K562 (cell line): Measurements from ENCODE around the gene BMP4. TPM values are rescaled to one million over a fixed set of nuclear protein-coding genes. Genes with fewer than 3 reads are reported as not detected.

ENCODE experiments used
- ATAC-seq: fragments of 200-7000 bp; cut with Tn5 transposase; 3 replicates; pipeline ENCODE4 v1.9.1; 2020; ENCODE audit warnings: moderate library complexity
- BruUV-seq: library from RNA; stranded (reverse); fragments of 400-500 nt; replicated peaks from 2 replicates; lab custom pipeline; 2021; lab: Mats Ljungman, UMichigan
- CTCF ChIA-PET: fragments of 300-600 bp; formaldehyde crosslinking; extraction: SDS; loops from one replicate; lab custom pipeline; 2021; ENCODE audit warnings: low intra/inter-chr PET ratio; lab: Yijun Ruan, JAX
- POLR2A ChIA-PET: fragments of 300-600, 350-650 bp; sonication (Branson Sonifier 250); formaldehyde crosslinking; extraction: SDS; loops from one replicate; lab custom pipeline; 2021; ENCODE audit warnings: antibody characterized with exemption, inconsistent platforms; lab: Yijun Ruan, JAX
- DNase-seq, 4 experiments: peaks; one replicate each; pipeline versions ENCODE4 v3.0.0 to v3.0.0-alpha.2; 2011 to 2018; ENCODE audit warnings: low spot score in 3 of 4, mixed read lengths in 3 of 4; ENCODE audit errors: extremely low read depth in 1 of 4
- FAIRE-seq: peaks from 2 replicates; lab custom pipeline; 2011; peaks lifted over from hg19 to GRCh38; lab: Jason Lieb, UNC
- H2AFZ ChIP-seq: 2 replicates; pipeline ENCODE4 v1.6.0; 2011; ENCODE audit warnings: low read depth, low read length, control low read depth, inconsistent platforms
- H3K27ac ChIP-seq: fragments of 200-600 bp; 3 replicates; pipeline ENCODE4 v1.8.0; 2011; ENCODE audit warnings: low read depth, mild to moderate bottlenecking, control low read depth, inconsistent platforms, low read length, moderate library complexity, mixed read lengths; ENCODE audit errors: extremely low read depth
- H3K27me3 ChIP-seq, 2 experiments: fragments of 300-600 bp in 1 of 2; 2 replicates in 1 of 2; 3 replicates in 1 of 2; pipeline versions ENCODE4 v1.6.0 to v1.8.0; 2011; ENCODE audit warnings: inconsistent platforms in 2 of 2, low read length in 2 of 2, mild to moderate bottlenecking in 1 of 2, mixed read lengths in 1 of 2, moderate library complexity in 1 of 2; ENCODE audit not compliant: control insufficient read depth in 2 of 2, insufficient read depth in 2 of 2
- H3K36me3 ChIP-seq: fragments of 300-600 bp; 3 replicates; pipeline ENCODE4 v1.8.0; 2011; ENCODE audit warnings: mild to moderate bottlenecking, low read length, inconsistent platforms; ENCODE audit not compliant: control insufficient read depth, insufficient read depth
- H3K4me1 ChIP-seq, 2 experiments: fragments of 200-600 bp in 1 of 2; replicated peaks in 1 of 2; 2 replicates in 1 of 2; 3 replicates in 1 of 2; pipeline versions ENCODE4 v1.5.1 to v1.8.0; 2011; ENCODE audit warnings: inconsistent platforms in 2 of 2, low read length in 2 of 2, mild to moderate bottlenecking in 1 of 2, mixed read lengths in 1 of 2, moderate library complexity in 1 of 2; ENCODE audit not compliant: control insufficient read depth in 2 of 2, insufficient read depth in 2 of 2
- H3K4me2 ChIP-seq: 2 replicates; pipeline ENCODE4 v1.6.1; 2011; ENCODE audit warnings: low read length, control low read depth, inconsistent platforms, mixed read lengths; ENCODE audit not compliant: insufficient read depth
- H3K4me3 ChIP-seq: fragments of 200-600 bp; sonication (generic), shearing (Covaris generic); 2 replicates; pipeline ENCODE4 v1.5.1; 2016; ENCODE audit warnings: control low read depth, inconsistent platforms
- H3K79me2 ChIP-seq: fragments of 200-600 bp; 3 replicates; pipeline ENCODE4 v1.8.0; 2011; ENCODE audit warnings: low read length, inconsistent platforms; ENCODE audit not compliant: control insufficient read depth, insufficient read depth
- H3K9ac ChIP-seq, 2 experiments: 2 replicates each; pipeline versions ENCODE4 v1.6.0 to v1.6.1; 2011; ENCODE audit warnings: low read depth in 2 of 2, low read length in 2 of 2, control low read depth in 1 of 2, inconsistent platforms in 1 of 2, mild to moderate bottlenecking in 1 of 2, mixed read lengths in 1 of 2; ENCODE audit not compliant: insufficient read depth in 1 of 2
- H3K9me1 ChIP-seq: one replicate; pipeline ENCODE4 v1.6.0; 2011; ENCODE audit warnings: inconsistent platforms, mild to moderate bottlenecking, low read length, moderate library complexity; ENCODE audit not compliant: control insufficient read depth, insufficient read depth
- H3K9me3 ChIP-seq: replicated peaks from 2 replicates; pipeline ENCODE4 v1.5.1; 2011; ENCODE audit warnings: low read depth, low read length, inconsistent platforms; ENCODE audit not compliant: control insufficient read depth, insufficient read depth
- H4K20me1 ChIP-seq: replicated peaks from 2 replicates; pipeline ENCODE4 v1.6.1; 2011; ENCODE audit warnings: low read length, inconsistent platforms, mixed read lengths; ENCODE audit not compliant: control insufficient read depth, insufficient read depth
- CHD4 ChIP-seq: fragments of 200-600 bp; sonication (generic); IDR thresholded peaks from 3 replicates; pipeline ENCODE4 v1.6.1; 2012; ENCODE audit warnings: low read depth, mild to moderate bottlenecking, mixed read lengths, low read length, inconsistent platforms; ENCODE audit not compliant: insufficient read depth, insufficient replicate concordance, poor library complexity, severe bottlenecking
- GTF3C2 ChIP-seq: IDR thresholded peaks from 3 replicates; pipeline ENCODE4 v1.6.1; 2011; ENCODE audit warnings: borderline replicate concordance, mild to moderate bottlenecking, moderate library complexity; ENCODE audit not compliant: insufficient read length; ENCODE audit errors: extremely low read depth
- HIVEP1 ChIP-seq: fragments of 250-450 bp; sonication (Bioruptor Pico); IDR thresholded peaks from 2 replicates; pipeline ENCODE4 v1.4.0; 2020; ENCODE audit warnings: mild to moderate bottlenecking
- IFI16 ChIP-seq: fragments of 250-450 bp; sonication (Bioruptor Pico); IDR thresholded peaks from 2 replicates; pipeline ENCODE4 v2.1.2; 2022; ENCODE audit warnings: mild to moderate bottlenecking, inconsistent platforms
- MEF2A ChIP-seq: IDR thresholded peaks from 2 replicates; pipeline ENCODE4 v1.6.1; 2011; ENCODE audit warnings: low read depth, mild to moderate bottlenecking, low read length, moderate library complexity; ENCODE audit not compliant: control insufficient read depth
- MITF ChIP-seq: IDR thresholded peaks from 2 replicates; pipeline ENCODE4 v1.6.1; 2014; ENCODE audit warnings: antibody characterized with exemption
- NR3C1 ChIP-seq: sonication (generic); formaldehyde crosslinking; IDR thresholded peaks from 2 replicates; pipeline ENCODE4 v1.8.1; 2022; ENCODE audit warnings: missing genetic modification reagents
- SAFB2 ChIP-seq: fragments of 200-400 bp; formaldehyde crosslinking; IDR thresholded peaks from 2 replicates; pipeline ENCODE4 v1.6.1; 2018; ENCODE audit warnings: borderline replicate concordance, low read length, low read depth, moderate library complexity; ENCODE audit not compliant: severe bottlenecking
- SIRT6 ChIP-seq: IDR thresholded peaks from one replicate; pipeline ENCODE4 v1.6.1; 2012; ENCODE audit warnings: low read depth, mild to moderate bottlenecking, control low read depth, inconsistent platforms, low read length, moderate library complexity
- ZBTB2 ChIP-seq: fragments of 450-650 bp; IDR thresholded peaks from 2 replicates; pipeline ENCODE4 v1.6.1; 2016; ENCODE audit warnings: antibody characterized with exemption
- WGBS: fragments of 100-300 bp; shearing (Covaris generic); methylation state at CpG from one replicate; pipeline ENCODE4 v1.1.6; 2016; ENCODE audit warnings: low coverage, mixed read lengths; ENCODE audit not compliant: insufficient coverage; ENCODE audit errors: missing lambda C conversion rate; 5-methylcytosine and 5-hydroxymethylcytosine counted together
- in situ Hi-C: fragments of 300-500 bp; cut with MboI; formaldehyde crosslinking; loops from 4 replicates; pipeline ENCODE4 v1.15.0; 2018; ENCODE audit warnings: inconsistent platforms, mixed read lengths
- intact Hi-C: fragments of 100-400 bp; cut with micrococcal nuclease; formaldehyde crosslinking; loops from 2 replicates; pipeline ENCODE4 v1.14.2; 2022
- polyA plus RNA-seq, 8 experiments: library from polyadenylated mRNA; depleted of rRNA in 4 of 8; stranded (reverse) in 5 of 8; unstranded in 3 of 8; fragments of >200 nt; fragmentation: Nextera tagmentation in 2 of 8; fragmentation: Illumina TruSeq in 1 of 8; extraction: Ambion mirVana in 2 of 8; extraction: Trizol in 1 of 8; gene quantifications; 2 replicates each; pipeline versions ENCODE4 v1.2.1 to v1.2.3, GENCODE V29; 2011 to 2014; ENCODE audit warnings: inconsistent platforms in 1 of 8, missing spikeins in 1 of 8
- total RNA-seq, 7 experiments: library from RNA; depleted of rRNA in 6 of 7; stranded (reverse); fragments of >200 nt in 6 of 7; fragmentation: Illumina TruSeq in 2 of 7; extraction: Trizol in 2 of 7; gene quantifications; 2 replicates each; pipeline versions ENCODE4 v1.2.1 to v1.2.3, GENCODE V29; 2011 to 2021; ENCODE audit warnings: low replicate concordance in 1 of 7
- TF ChIP-seq, protein P1 (sequence below): sonication (generic); formaldehyde crosslinking; IDR thresholded peaks from 2 replicates; pipeline ENCODE4 v1.8.0; 2022; ENCODE audit warnings: missing genetic modification reagents, mild to moderate bottlenecking, moderate library complexity, borderline replicate concordance
- TF ChIP-seq, protein P2 (sequence below): fragments of 450-650 bp; formaldehyde crosslinking; conservative IDR thresholded peaks from 2 replicates; pipeline ENCODE4 v1.4.0; 2022; ENCODE audit warnings: mild to moderate bottlenecking, missing genetic modification characterization

Gene BMP4
- total and polyA plus RNA-seq, 9 of the 15 experiments (the other 6 are each of a cell fraction or from before 2014, with no cell fraction given), result not detected

DNA sequence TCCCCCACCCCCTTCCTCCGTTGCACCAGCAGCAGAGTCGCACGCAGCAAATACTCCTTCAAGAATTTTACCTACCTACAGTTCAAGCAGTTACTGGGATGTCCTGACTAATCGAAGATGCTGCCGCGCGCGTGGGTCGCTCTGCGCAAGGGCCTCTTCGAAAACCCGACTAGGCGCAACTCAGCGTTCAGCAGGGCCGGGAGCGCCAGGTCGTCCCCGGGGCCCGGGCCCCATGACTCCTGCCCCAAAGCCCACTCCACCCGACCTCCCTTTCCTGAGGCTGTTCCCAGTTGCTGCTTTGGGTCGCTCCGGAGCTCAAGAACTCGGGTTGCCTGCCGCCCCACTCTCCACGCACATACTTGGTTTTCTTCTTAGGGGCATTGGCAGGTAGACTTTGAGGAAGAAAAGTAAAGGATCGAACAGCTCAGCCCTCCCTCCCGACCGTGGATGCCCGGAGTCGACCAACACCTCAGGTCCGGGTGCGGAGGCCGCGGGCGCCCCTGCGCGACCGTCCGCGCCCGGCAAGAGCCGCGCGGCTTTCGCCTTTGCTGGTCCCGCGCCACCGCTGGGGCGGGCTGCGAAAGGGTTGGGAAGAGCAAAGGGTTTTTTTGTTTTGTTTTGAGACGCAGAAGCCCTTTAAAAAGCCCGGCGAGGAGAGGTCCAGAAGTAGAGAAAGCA, 1.9 kb downstream of the BMP4 start:
- H3K4me3 ChIP-seq, result no peak overlapping the region
- 33% methylated on average over 23 of the region's 53 CpGs for WGBS
- H3K4me2 ChIP-seq, result no peak overlapping the region
- H3K4me1 ChIP-seq, result peaks cover 0 to 12% of the 10 kb centered on the region in 2 experiments; a peak in 2 of 5 replicates
- FAIRE-seq (no peak), DNase-seq (no peak), ATAC-seq (no peak)
- in situ Hi-C loops (no loop called here), intact Hi-C loops (no loop called here)
- BruUV-seq, result no TSS peak
- H3K27ac ChIP-seq, result no peak overlapping the region
- no peaks in the 10 kb centered on the region for H3K9me3 ChIP-seq
- peaks cover 0 to 17% of the 10 kb centered on the region in 2 experiments; a peak in 2 of 5 replicates for H3K27me3 ChIP-seq
- H3K79me2 ChIP-seq, result no peaks in the 10 kb centered on the region
- H3K9me1 ChIP-seq, result no peaks in the 10 kb centered on the region
- ChIA-PET POLR2A (no interaction called here), CTCF (no interaction called here)
- no peak overlapping the region for H2AFZ ChIP-seq
- H3K9ac ChIP-seq, result no peak overlapping the region
- no peaks in the 10 kb centered on the region for H4K20me1 ChIP-seq
- no peaks in the 10 kb centered on the region for H3K36me3 ChIP-seq
- TF ChIP-seq, protein P1, sequence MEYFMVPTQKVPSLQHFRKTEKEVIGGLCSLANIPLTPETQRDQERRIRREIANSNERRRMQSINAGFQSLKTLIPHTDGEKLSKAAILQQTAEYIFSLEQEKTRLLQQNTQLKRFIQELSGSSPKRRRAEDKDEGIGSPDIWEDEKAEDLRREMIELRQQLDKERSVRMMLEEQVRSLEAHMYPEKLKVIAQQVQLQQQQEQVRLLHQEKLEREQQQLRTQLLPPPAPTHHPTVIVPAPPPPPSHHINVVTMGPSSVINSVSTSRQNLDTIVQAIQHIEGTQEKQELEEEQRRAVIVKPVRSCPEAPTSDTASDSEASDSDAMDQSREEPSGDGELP, result no peak
- no peak for TF ChIP-seq IFI16 (CRISPR knock-in tag)
- TF ChIP-seq CHD4, result no peak
- TF ChIP-seq, protein P2, sequence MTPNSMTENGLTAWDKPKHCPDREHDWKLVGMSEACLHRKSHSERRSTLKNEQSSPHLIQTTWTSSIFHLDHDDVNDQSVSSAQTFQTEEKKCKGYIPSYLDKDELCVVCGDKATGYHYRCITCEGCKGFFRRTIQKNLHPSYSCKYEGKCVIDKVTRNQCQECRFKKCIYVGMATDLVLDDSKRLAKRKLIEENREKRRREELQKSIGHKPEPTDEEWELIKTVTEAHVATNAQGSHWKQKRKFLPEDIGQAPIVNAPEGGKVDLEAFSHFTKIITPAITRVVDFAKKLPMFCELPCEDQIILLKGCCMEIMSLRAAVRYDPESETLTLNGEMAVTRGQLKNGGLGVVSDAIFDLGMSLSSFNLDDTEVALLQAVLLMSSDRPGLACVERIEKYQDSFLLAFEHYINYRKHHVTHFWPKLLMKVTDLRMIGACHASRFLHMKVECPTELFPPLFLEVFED (CRISPR knock-in tag), result no peak
- no peak for TF ChIP-seq NR3C1 (CRISPR knock-in tag)
- no peak for TF ChIP-seq SAFB2
- TF ChIP-seq GTF3C2, result no peak
- TF ChIP-seq MEF2A, result no peak
- TF ChIP-seq SIRT6, result no peak
- TF ChIP-seq ZBTB2, result no peak
- no peak for TF ChIP-seq HIVEP1 (CRISPR knock-in tag)
- no peak for TF ChIP-seq MITF
